HEK293 (cell line): Measurements from ENCODE around the gene TTLL9.

Experiments
- CTCF ChIA-PET: fragments of 350-600 bp; formaldehyde crosslinking; extraction: SDS; loops from one replicate; lab custom pipeline; 2021; ENCODE audit warnings: antibody characterized with exemption; lab: Yijun Ruan, JAX
- POLR2A ChIA-PET: fragments of 300-600 bp; formaldehyde crosslinking; extraction: SDS; loops from one replicate; lab custom pipeline; 2020; ENCODE audit warnings: antibody characterized with exemption, inconsistent platforms; lab: Yijun Ruan, JAX
- H3K27ac ChIP-seq: fragments of 200-500 bp; sonication (Bioruptor generic); 2 replicates; pipeline ENCODE4 v1.5.1; 2014; ENCODE audit warnings: low read depth, low read length, control low read depth, inconsistent platforms; ENCODE audit errors: extremely low read depth
- H3K36me3 ChIP-seq, 2 experiments: fragments of 200-500 bp in 1 of 2; sonication (Bioruptor generic) in 1 of 2; 1 replicate in 1 of 2; 2 replicates in 1 of 2; pipeline ENCODE4 v1.5.1; 2014 to 2017; ENCODE audit warnings: inconsistent platforms in 2 of 2, low read length in 2 of 2; ENCODE audit not compliant: control insufficient read depth in 2 of 2, insufficient read depth in 1 of 2
- H3K4me1 ChIP-seq: fragments of 200-500 bp; sonication (Bioruptor generic); 2 replicates; pipeline ENCODE4 v1.5.1; 2014; ENCODE audit warnings: mild to moderate bottlenecking, low read length, inconsistent platforms; ENCODE audit not compliant: control insufficient read depth, insufficient read depth
- H3K4me3 ChIP-seq: 2 replicates; pipeline ENCODE4 v1.5.1; 2011; ENCODE audit warnings: low read depth, mild to moderate bottlenecking, control low read depth, low read length, moderate library complexity
- H3K9me3 ChIP-seq: fragments of 200-500 bp; sonication (Bioruptor generic); 2 replicates; pipeline ENCODE4 v1.5.1; 2014; ENCODE audit warnings: low read depth, low read length, inconsistent platforms; ENCODE audit not compliant: control insufficient read depth, insufficient read depth
- EGR2 ChIP-seq: fragments of 450-650 bp; formaldehyde crosslinking; IDR thresholded peaks from 2 replicates; pipeline ENCODE4 v1.5.1; 2016; ENCODE audit warnings: low read depth, missing biosample characterization, missing genetic modification characterization
- ELK4 ChIP-seq: IDR thresholded peaks from 2 replicates; pipeline ENCODE4 v1.6.1; 2011; ENCODE audit warnings: mild to moderate bottlenecking, low read depth, low read length, borderline replicate concordance
- GLIS1 ChIP-seq: fragments of 450-650 bp; formaldehyde crosslinking; IDR thresholded peaks from 2 replicates; pipeline ENCODE4 v1.5.1; 2016; ENCODE audit warnings: missing biosample characterization, missing genetic modification characterization
- KLF9 ChIP-seq: fragments of 450-650 bp; formaldehyde crosslinking; IDR thresholded peaks from 2 replicates; pipeline ENCODE4 v1.5.1; 2016; ENCODE audit warnings: missing biosample characterization, missing genetic modification characterization, low read depth
- PRDM2 ChIP-seq: fragments of 450-650 bp; formaldehyde crosslinking; IDR thresholded peaks from 2 replicates; pipeline ENCODE4 v1.5.1; 2016; ENCODE audit warnings: missing biosample characterization, missing genetic modification characterization, borderline replicate concordance
- SCRT2 ChIP-seq: fragments of 450-650 bp; formaldehyde crosslinking; IDR thresholded peaks from 2 replicates; pipeline ENCODE4 v1.5.1; 2016; ENCODE audit warnings: missing biosample characterization, missing genetic modification characterization
- ZBTB17 ChIP-seq: fragments of 450-650 bp; formaldehyde crosslinking; IDR thresholded peaks from 2 replicates; pipeline ENCODE4 v1.5.1; 2016; ENCODE audit warnings: missing biosample characterization, missing genetic modification characterization
- ZEB2 ChIP-seq: fragments of 450-650 bp; formaldehyde crosslinking; IDR thresholded peaks from 2 replicates; pipeline ENCODE4 v1.5.1; 2016; ENCODE audit warnings: missing biosample characterization, missing genetic modification characterization
- ZIC2 ChIP-seq: fragments of 450-650 bp; formaldehyde crosslinking; IDR thresholded peaks from 2 replicates; pipeline ENCODE4 v1.5.1; 2016; ENCODE audit warnings: missing biosample characterization, missing genetic modification characterization
- ZNF10 ChIP-seq: fragments of 450-650 bp; formaldehyde crosslinking; IDR thresholded peaks from 2 replicates; pipeline ENCODE4 v1.5.1; 2017; ENCODE audit warnings: missing biosample characterization, missing genetic modification characterization
- ZNF341 ChIP-seq: fragments of 450-650 bp; formaldehyde crosslinking; IDR thresholded peaks from 2 replicates; pipeline ENCODE4; 2016; ENCODE audit warnings: low read depth, missing biosample characterization, missing genetic modification characterization
- ZNF391 ChIP-seq: fragments of 450-650 bp; formaldehyde crosslinking; IDR thresholded peaks from 2 replicates; pipeline ENCODE4 v1.5.1; 2016; ENCODE audit warnings: low read depth, missing biosample characterization, missing genetic modification characterization, borderline replicate concordance
- ZNF394 ChIP-seq: fragments of 450-650 bp; formaldehyde crosslinking; IDR thresholded peaks from 2 replicates; pipeline ENCODE4 v1.5.1; 2016; ENCODE audit warnings: missing biosample characterization, missing genetic modification characterization, mild to moderate bottlenecking, moderate library complexity, borderline replicate concordance
- ZNF426 ChIP-seq: fragments of 450-650 bp; formaldehyde crosslinking; IDR thresholded peaks from 2 replicates; pipeline ENCODE4 v1.5.1; 2017; ENCODE audit warnings: missing biosample characterization, missing genetic modification characterization, mild to moderate bottlenecking, inconsistent platforms, moderate library complexity
- ZNF610 ChIP-seq: fragments of 450-650 bp; formaldehyde crosslinking; IDR thresholded peaks from 2 replicates; pipeline ENCODE4 v1.5.1; 2016; ENCODE audit warnings: missing biosample characterization, missing genetic modification characterization, borderline replicate concordance
- ZNF664 ChIP-seq: fragments of 450-650 bp; formaldehyde crosslinking; IDR thresholded peaks from 2 replicates; pipeline ENCODE4 v1.5.1; 2016; ENCODE audit warnings: missing biosample characterization, missing genetic modification characterization
- ZNF837 ChIP-seq: fragments of 450-650 bp; formaldehyde crosslinking; IDR thresholded peaks from 2 replicates; pipeline ENCODE4 v1.5.1; 2016; ENCODE audit warnings: missing biosample characterization, missing genetic modification characterization
- ZXDB ChIP-seq: fragments of 450-650 bp; formaldehyde crosslinking; IDR thresholded peaks from 2 replicates; pipeline ENCODE4 v1.5.1; 2016; ENCODE audit warnings: missing biosample characterization, missing genetic modification characterization

The TTLL9 gene

GRCh38 chr20:31835977-31836852, 34.2 kb upstream of the TTLL9 start (continued):
- peak; percentile 75 for TF ChIP-seq SCRT2 (tag by site-specific recombination)
- TF ChIP-seq ZNF610 (tag by site-specific recombination) = no peak
- TF ChIP-seq ZNF391 (tag by site-specific recombination) = peak; percentile 21; the same call in 1 of the 2 replicates
- TF ChIP-seq EGR2 (tag by site-specific recombination) = 0 out of 2 replicates have a peak, but pooled peaks have one; percentile 9
- 0 out of 2 replicates have a peak, but pooled peaks have one; percentile 29 for TF ChIP-seq ZEB2 (tag by site-specific recombination)
- TF ChIP-seq ZNF837 (tag by site-specific recombination) = no peak
- TF ChIP-seq ELK4 = no peak
- peak; percentile 12; the same call in 1 of the 2 replicates for TF ChIP-seq ZNF341 (tag by site-specific recombination)
- TF ChIP-seq ZXDB (tag by site-specific recombination) = peak; percentile 38; the same call in 1 of the 2 replicates
- TF ChIP-seq PRDM2 (tag by site-specific recombination) = no peak
- TF ChIP-seq KLF9 (tag by site-specific recombination) = no peak
- peak; percentile 98 for TF ChIP-seq ZIC2 (tag by site-specific recombination)
- no peak for TF ChIP-seq ZNF426 (tag by site-specific recombination)
- peak; percentile 47; the same call in 1 of the 2 replicates for TF ChIP-seq ZNF394 (tag by site-specific recombination)
- peak; percentile 66; the same call in 1 of the 2 replicates for TF ChIP-seq ZBTB17 (tag by site-specific recombination)
- TF ChIP-seq ZNF10 = no peak
- TF ChIP-seq, all 188 proteins: peak for 33

GRCh38 chr20:31836853-31837608, 33.4 kb upstream of the TTLL9 start:
- H3K4me1 ChIP-seq = no peaks in the 10 kb centered on the region
- H3K4me3 ChIP-seq = no peak overlapping the region
- POLR2A ChIA-PET = interaction anchor here (0.5 to 1.0 kb wide), 4 partner anchors 9 to 1580 kb away, joined by 3 to 7 read pairs (median 4); no protein-coding TSS in a partner anchor
- H3K27ac ChIP-seq = no peak overlapping the region
- no peaks in the 10 kb centered on the region for H3K9me3 ChIP-seq
- CTCF ChIA-PET = interaction anchor here (0.6 to 8.4 kb wide), 8 partner anchors 10 to 194 kb away, joined by 3 to 87 read pairs (median 6); partner anchors contain the start of gene FOXS1
- TF ChIP-seq GLIS1 (tag by site-specific recombination) (peak; percentile 86), ZNF664 (tag by site-specific recombination) (no peak)
- no peaks in the 10 kb centered on the region for H3K36me3 ChIP-seq
